Prostate gland (tissue), 2 donors: ENCODE results near the gene VWA5B2. TPM values are rescaled to one million over a fixed set of nuclear protein-coding genes. Genes with fewer than 3 reads are reported as not detected.

Experiments
- DNase-seq: peaks from one replicate; pipeline ENCODE4 v3.0.0-alpha.2; 2019; ENCODE audit warnings: low spot score
- H3K27ac ChIP-seq, 2 donors: fragments of 200-600 bp; sonication (generic); 2 replicates each; pipeline ENCODE4 v1.5.1; 2017 to 2019
- H3K27me3 ChIP-seq: fragments of 200-600 bp; sonication (generic); replicated peaks from 2 replicates; pipeline ENCODE4 v1.5.1; 2019; ENCODE audit not compliant: insufficient read depth
- H3K36me3 ChIP-seq, 2 donors: fragments of 200-600 bp; sonication (generic); 1 replicate in 1 of 2; 2 replicates in 1 of 2; pipeline versions ENCODE4 v1.5.1 to v1.8.1; 2017 to 2019
- H3K4me1 ChIP-seq: fragments of 200-600 bp; sonication (generic); replicated peaks from 2 replicates; pipeline ENCODE4 v1.5.1; 2019
- H3K4me3 ChIP-seq, 2 donors: fragments of 200-600 bp; sonication (generic); 2 replicates each; pipeline ENCODE4 v1.5.1; 2017 to 2019
- H3K9me3 ChIP-seq: fragments of 200-600 bp; sonication (generic); 2 replicates; pipeline ENCODE4 v1.5.1; 2017
- POLR2A ChIP-seq: fragments of 450-650 bp; IDR thresholded peaks from one replicate; pipeline ENCODE4 v1.6.1; 2016; ENCODE audit warnings: antibody characterized with exemption, mild to moderate bottlenecking
- POLR2AphosphoS5 ChIP-seq: sonication (generic); formaldehyde crosslinking; IDR thresholded peaks from one replicate; pipeline ENCODE4 v1.6.1; 2017; ENCODE audit warnings: antibody characterized with exemption
- WGBS: methylation state at CpG from one replicate; pipeline ENCODE4 v1.1.5; 2018; 5-methylcytosine and 5-hydroxymethylcytosine counted together
- intact Hi-C: fragments of 100-400 bp; cut with DNase I; formaldehyde crosslinking; loops from one replicate; pipeline ENCODE4 v1.14.2; 2022
- total RNA-seq, 2 donors: library from RNA; depleted of rRNA; stranded (reverse); fragments of >200 nt; gene quantifications; one replicate each; pipeline ENCODE4 v1.1.0, GENCODE V29; 2016
- TF ChIP-seq, protein P1 (sequence below), 4 experiments: fragments of 200-600 bp in 2 of 4; fragments of 450-650 bp in 2 of 4; sonication (generic) in 2 of 4; IDR thresholded peaks; 1 replicate in 3 of 4; 2 replicates in 1 of 4; pipeline ENCODE4 v1.5.1; 2016 to 2019; ENCODE audit warnings: antibody characterized with exemption in 4 of 4, mild to moderate bottlenecking in 2 of 4, moderate library complexity in 2 of 4

Gene VWA5B2
- total RNA-seq, 2 donors from 2014 or later, result 0.46 to 7.8 TPM

- H3K27me3 ChIP-seq, result no peaks in the 10 kb centered on the region
- no peak for DNase-seq
- H3K9me3 ChIP-seq, result no peaks in the 10 kb centered on the region
- intact Hi-C loops, result loop anchor here (10.0 kb wide), 1 partner anchor 241 kb away; the partner anchor contains the start of gene ABCC5
- H3K36me3 ChIP-seq, result no peaks in the 10 kb centered on the region
- H3K4me3 ChIP-seq, result no peak overlapping the region
- no peaks in the 10 kb centered on the region for H3K4me1 ChIP-seq
- 92% methylated on average over 3 of the region's 3 CpGs for WGBS
- TF ChIP-seq POLR2AphosphoS5 (no peak), POLR2A (no peak)
- TF ChIP-seq, protein P1, sequence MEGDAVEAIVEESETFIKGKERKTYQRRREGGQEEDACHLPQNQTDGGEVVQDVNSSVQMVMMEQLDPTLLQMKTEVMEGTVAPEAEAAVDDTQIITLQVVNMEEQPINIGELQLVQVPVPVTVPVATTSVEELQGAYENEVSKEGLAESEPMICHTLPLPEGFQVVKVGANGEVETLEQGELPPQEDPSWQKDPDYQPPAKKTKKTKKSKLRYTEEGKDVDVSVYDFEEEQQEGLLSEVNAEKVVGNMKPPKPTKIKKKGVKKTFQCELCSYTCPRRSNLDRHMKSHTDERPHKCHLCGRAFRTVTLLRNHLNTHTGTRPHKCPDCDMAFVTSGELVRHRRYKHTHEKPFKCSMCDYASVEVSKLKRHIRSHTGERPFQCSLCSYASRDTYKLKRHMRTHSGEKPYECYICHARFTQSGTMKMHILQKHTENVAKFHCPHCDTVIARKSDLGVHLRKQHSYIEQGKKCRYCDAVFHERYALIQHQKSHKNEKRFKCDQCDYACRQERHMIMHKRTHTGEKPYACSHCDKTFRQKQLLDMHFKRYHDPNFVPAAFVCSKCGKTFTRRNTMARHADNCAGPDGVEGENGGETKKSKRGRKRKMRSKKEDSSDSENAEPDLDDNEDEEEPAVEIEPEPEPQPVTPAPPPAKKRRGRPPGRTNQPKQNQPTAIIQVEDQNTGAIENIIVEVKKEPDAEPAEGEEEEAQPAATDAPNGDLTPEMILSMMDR (IDR thresholded peaks at IDR 0.05), result no peak
- H3K27ac ChIP-seq, result no peak overlapping the region
Measured at GRCh38 chr3:184255291-184256039, 26.1 kb downstream of the VWA5B2 start.

DNA sequence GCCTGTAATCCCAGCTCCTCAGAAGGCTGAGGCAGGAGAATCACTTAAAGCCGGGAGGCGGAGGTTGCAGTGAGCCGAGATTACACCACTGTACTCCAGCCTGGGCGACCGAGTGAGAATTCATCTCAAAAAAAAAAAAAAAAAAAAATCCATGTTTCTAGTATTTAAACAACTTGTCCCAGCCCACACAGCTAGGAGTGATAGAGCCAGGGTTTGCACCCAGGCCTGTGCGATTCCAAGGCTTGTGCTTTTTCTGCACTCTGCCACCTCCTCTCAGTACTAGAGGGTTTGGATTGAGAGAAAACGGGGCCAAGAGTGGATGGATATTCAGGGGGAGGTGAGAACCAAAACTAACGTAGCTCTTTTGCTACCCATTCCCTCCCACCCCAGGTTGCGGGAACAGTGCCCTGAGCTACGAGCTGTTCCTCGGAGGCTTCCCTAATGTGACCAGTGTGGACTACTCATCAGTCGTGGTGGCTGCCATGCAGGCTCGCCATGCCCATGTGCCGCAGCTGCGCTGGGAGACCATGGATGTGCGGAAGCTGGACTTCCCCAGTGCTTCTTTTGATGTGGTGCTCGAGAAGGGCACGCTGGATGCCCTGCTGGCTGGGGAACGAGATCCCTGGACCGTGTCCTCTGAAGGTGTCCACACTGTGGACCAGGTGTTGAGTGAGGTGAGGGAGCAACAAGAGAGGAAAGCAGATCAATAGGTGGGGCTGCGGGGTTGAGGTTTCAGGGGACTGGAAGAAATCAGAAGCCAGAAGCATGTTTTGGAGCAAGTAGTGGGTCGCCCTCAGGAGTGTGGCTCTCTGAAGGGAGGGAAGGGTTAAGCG, 27.9 kb downstream of the VWA5B2 start:
- Histone ChIP-seq H3K27ac (no peak overlapping the region), H3K27me3 (no peaks in the 10 kb centered on the region), H3K4me3 (no peak overlapping the region), H3K4me1 (peaks cover 4% of the 10 kb centered on the region), H3K36me3 (no peaks in the 10 kb centered on the region), H3K9me3 (no peaks in the 10 kb centered on the region)
- intact Hi-C loops, result loop anchor here (10.0 kb wide), 1 partner anchor 242 kb away; the partner anchor contains the start of gene ABCC5
- WGBS, result 92% methylated on average over 23 of the region's 23 CpGs
- no peak for DNase-seq
- TF ChIP-seq, protein P1 (IDR thresholded peaks at IDR 0.05), result no peak
- no peak for TF ChIP-seq POLR2A
- TF ChIP-seq POLR2AphosphoS5, result no peak

DNA sequence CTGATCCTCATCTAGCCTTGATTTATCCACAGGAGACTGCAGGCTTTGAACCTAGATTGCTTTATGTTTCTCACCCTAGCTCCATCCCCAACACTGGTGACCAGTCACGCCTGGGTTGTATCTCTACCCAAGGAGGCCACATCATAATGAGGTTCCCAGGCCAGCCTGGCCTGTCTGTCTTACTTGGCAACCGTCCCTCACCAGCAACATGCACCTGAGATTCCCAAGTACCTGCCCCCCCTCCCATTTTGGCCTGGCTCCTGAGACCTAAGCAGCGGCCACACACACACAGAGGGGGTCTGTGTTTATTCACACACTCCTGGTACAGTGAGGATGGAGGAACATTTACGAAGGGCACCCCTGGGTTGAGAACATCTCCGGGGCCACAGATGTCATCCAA, 29.5 kb downstream of the VWA5B2 start:
- WGBS, result 88% methylated on average over 5 of the region's 5 CpGs
- peaks cover 4% of the 10 kb centered on the region for H3K4me1 ChIP-seq
- no peaks in the 10 kb centered on the region for H3K36me3 ChIP-seq
- TF ChIP-seq POLR2A, result no peak
- TF ChIP-seq, protein P1 (IDR thresholded peaks at IDR 0.05), result no peak
- no peak for TF ChIP-seq POLR2AphosphoS5
- intact Hi-C loops, result loop anchor here (10.0 kb wide), 1 partner anchor 244 kb away; the partner anchor contains the start of gene ABCC5
- H3K4me3 ChIP-seq, result no peak overlapping the region
- DNase-seq, result no peak
- H3K27me3 ChIP-seq, result peaks cover 4% of the 10 kb centered on the region
- H3K27ac ChIP-seq, result no peak overlapping the region
- no peaks in the 10 kb centered on the region for H3K9me3 ChIP-seq

DNA sequence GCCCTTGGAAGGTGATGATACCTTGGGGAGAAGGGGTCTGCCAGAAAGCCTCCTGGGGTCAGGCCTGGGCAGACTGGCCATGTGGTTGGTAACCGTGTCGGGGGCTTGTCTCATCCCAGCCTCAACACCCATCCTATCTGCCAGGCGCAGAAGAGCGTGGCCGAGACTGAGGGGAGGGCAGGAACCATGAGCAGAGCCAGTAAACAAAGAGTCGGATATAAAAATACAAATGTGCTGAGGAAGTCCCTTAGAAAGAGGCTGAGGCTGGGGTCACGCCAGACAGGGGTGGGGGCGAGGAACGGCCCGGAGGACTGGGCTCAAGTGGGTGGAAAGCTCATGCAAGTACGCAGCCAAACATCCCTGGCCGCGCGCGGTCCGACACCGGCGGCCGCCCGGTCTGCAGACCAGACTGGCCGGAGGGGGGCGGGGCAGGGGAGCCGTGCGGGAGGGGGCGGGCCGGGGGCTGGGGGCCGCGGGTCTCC, 30.1 kb downstream of the VWA5B2 start:
- H3K4me3 ChIP-seq, result peak overlapping the region in 1 of 2 donors; percentile 12
- peaks cover 4% of the 10 kb centered on the region for H3K27me3 ChIP-seq

More for the DNA sequence above, 30.1 kb downstream of the VWA5B2 start:
- no peak for TF ChIP-seq POLR2AphosphoS5
- no peak for TF ChIP-seq POLR2A
- TF ChIP-seq, protein P1 (IDR thresholded peaks at IDR 0.05), result no peak
- Histone ChIP-seq H3K36me3 (no peaks in the 10 kb centered on the region), H3K4me1 (peaks cover 4% of the 10 kb centered on the region), H3K27ac (no peak overlapping the region), H3K9me3 (no peaks in the 10 kb centered on the region)
- intact Hi-C loops, result loop anchor here (10.0 kb wide), 1 partner anchor 245 kb away; the partner anchor contains the start of gene ABCC5
- no peak for DNase-seq
- 12% methylated on average over 23 of the region's 28 CpGs for WGBS
